Lower leg skin (tissue), 4 donors: ENCODE results near the gene PEX14. TPM values are rescaled to one million over a fixed set of nuclear protein-coding genes. Genes with fewer than 3 reads are reported as not detected.

Source experiments
- DNase-seq, 2 donors: peaks; one replicate each; pipeline ENCODE4 v3.0.0-alpha.2; 2019; ENCODE audit warnings: low spot score in 2 of 2
- H3K4me3 ChIP-seq: fragments of 200-600 bp; sonication (generic); 2 replicates; pipeline ENCODE4 v1.5.1; 2017; ENCODE audit warnings: mild to moderate bottlenecking, low read depth; ENCODE audit not compliant: poor library complexity, severe bottlenecking
- CTCF ChIP-seq, 3 donors: fragments of 450-650 bp; IDR thresholded peaks; one replicate each; pipeline ENCODE4 v1.5.1; 2016; ENCODE audit warnings: antibody characterized with exemption in 3 of 3, mild to moderate bottlenecking in 3 of 3, moderate library complexity in 2 of 3
- POLR2A ChIP-seq, 2 donors: fragments of 450-650 bp; IDR thresholded peaks; one replicate each; pipeline ENCODE4 v1.6.1; 2016 to 2017; ENCODE audit warnings: antibody characterized with exemption in 2 of 2, mild to moderate bottlenecking in 1 of 2, moderate library complexity in 1 of 2
- WGBS, 2 donors: methylation state at CpG; one replicate each; pipeline ENCODE4 v1.1.5; 2018; 5-methylcytosine and 5-hydroxymethylcytosine counted together
- intact Hi-C: fragments of 100-400 bp; cut with DNase I; formaldehyde crosslinking; loops from one replicate; pipeline ENCODE4 v1.15.0; 2023; ENCODE audit warnings: low total_unique reads
- total RNA-seq, 4 donors: library from RNA; depleted of rRNA; stranded (reverse); fragments of >200 nt; gene quantifications; one replicate each; pipeline ENCODE4 v1.1.0, GENCODE V29; 2016

Gene PEX14
- total RNA-seq, 4 donors from 2014 or later = 14.1 to 22.8 (median 18.9) TPM

GRCh38 chr1:10622910-10623685, 148.3 kb downstream of the PEX14 start:
- no peak overlapping the region for H3K4me3 ChIP-seq
- 96% methylated on average over 24 of the region's 24 CpGs for WGBS, 2 donors
- peak in 1 of 2 donors; percentile 54 for DNase-seq
- intact Hi-C loops = no loop called here
- TF ChIP-seq CTCF (IDR thresholded peaks at IDR 0.05) (no peak), POLR2A (IDR thresholded peaks at IDR 0.05) (no peak)

- DNase-seq = peak in 1 of 2 donors; percentile 68
- 94 to 95% methylated on average over 12 of the region's 12 CpGs for WGBS, 2 donors
- no peak overlapping the region for H3K4me3 ChIP-seq
- TF ChIP-seq CTCF (IDR thresholded peaks at IDR 0.05) = no peak
- TF ChIP-seq POLR2A (IDR thresholded peaks at IDR 0.05) = no peak
- intact Hi-C loops = no loop called here
These were observed 149.0 kb downstream of the PEX14 start for GRCh38 chr1:10623686-10624145.

GRCh38 chr1:10624256-10625050, 149.7 kb downstream of the PEX14 start:
- TF ChIP-seq POLR2A (IDR thresholded peaks at IDR 0.05) (no peak), CTCF (IDR thresholded peaks at IDR 0.05) (no peak)
- DNase-seq = peak in 1 of 2 donors; percentile 80
- intact Hi-C loops = no loop called here

GRCh38 chr1:10625076-10625475, 150.3 kb downstream of the PEX14 start:
- no peak for TF ChIP-seq POLR2A (IDR thresholded peaks at IDR 0.05)
- peak in 1 of 2 donors; percentile 80 for DNase-seq
- no peak overlapping the region for H3K4me3 ChIP-seq
- WGBS, 2 donors = 81 to 91% methylated on average over 9 of the region's 9 CpGs
- intact Hi-C loops = no loop called here

More at GRCh38 chr1:10624256-10625050, 149.7 kb downstream of the PEX14 start:
- WGBS, 2 donors = 97 to 98% methylated on average over 24 to 26 of the region's 26 CpGs
- H3K4me3 ChIP-seq = no peak overlapping the region

GRCh38 chr1:10625554-10625953, 150.8 kb downstream of the PEX14 start:
- WGBS, 2 donors = 70 to 75% methylated on average over 8 to 10 of the region's 10 CpGs
- DNase-seq = peak in 1 of 2 donors; percentile 75
- TF ChIP-seq CTCF (IDR thresholded peaks at IDR 0.05) (no peak), POLR2A (IDR thresholded peaks at IDR 0.05) (no peak)
- intact Hi-C loops = no loop called here
- H3K4me3 ChIP-seq = no peak overlapping the region

- no peak overlapping the region for H3K4me3 ChIP-seq
- intact Hi-C loops = no loop called here
- peak in 1 of 2 donors; percentile 76 for DNase-seq
- TF ChIP-seq CTCF (IDR thresholded peaks at IDR 0.05) (no peak), POLR2A (IDR thresholded peaks at IDR 0.05) (no peak)
- WGBS, 2 donors = 88 to 89% methylated on average over 11 of the region's 13 CpGs
These were observed 151.5 kb downstream of the PEX14 start for GRCh38 chr1:10626131-10626731.
